Measurements from ENCODE around the gene CDKAL1.

The CDKAL1 gene

GRCh38 chr6:21000331-21000801, 466.1 kb downstream of the CDKAL1 start:
- Histone ChIP-seq H3K36me3 (replicated peaks; ENCODE audit: low read depth, low read length) (no peaks in the 10 kb centered on the region), H3K27me3 (ENCODE audit: low read depth, low read length) (no peaks in the 10 kb centered on the region), H2AFZ (ENCODE audit: low read depth, low read length) (no peak overlapping the region), H3K9me3 (ENCODE audit: insufficient read depth, low read length) (no peaks in the 10 kb centered on the region), H3K9ac (ENCODE audit: low read length) (no peak overlapping the region), H4K20me1 (ENCODE audit: insufficient read depth, low read length) (no peaks in the 10 kb centered on the region), H3K4me1 (ENCODE audit: low read length) (peaks cover 48% of the 10 kb centered on the region), H3K27ac (ENCODE audit: low read length) (no peak overlapping the region), H3K4me3 (ENCODE audit: low read length) (no peak overlapping the region), H3K4me2 (ENCODE audit: low read length) (no peak overlapping the region), H3K79me2 (ENCODE audit: low read length) (no peaks in the 10 kb centered on the region)
- TF ChIP-seq CTCF (IDR thresholded peaks at IDR 0.05; ENCODE audit: low read depth, low read length) (no peak), EZH2phosphoT487 (IDR thresholded peaks at IDR 0.05; ENCODE audit: low read depth) (no peak)

- Histone ChIP-seq H3K4me2 (ENCODE audit: low read length) (no peak overlapping the region), H3K9ac (ENCODE audit: low read length) (no peak overlapping the region), H3K4me1 (ENCODE audit: low read length) (peaks cover 61% of the 10 kb centered on the region), H4K20me1 (ENCODE audit: insufficient read depth, low read length) (no peaks in the 10 kb centered on the region), H3K9me3 (ENCODE audit: insufficient read depth, low read length) (no peaks in the 10 kb centered on the region), H3K4me3 (ENCODE audit: low read length) (no peak overlapping the region), H3K27me3 (ENCODE audit: low read depth, low read length) (no peaks in the 10 kb centered on the region), H3K79me2 (ENCODE audit: low read length) (no peaks in the 10 kb centered on the region), H3K36me3 (replicated peaks; ENCODE audit: low read depth, low read length) (peaks cover under 1% of the 10 kb centered on the region), H3K27ac (ENCODE audit: low read length) (no peak overlapping the region), H2AFZ (ENCODE audit: low read depth, low read length) (no peak overlapping the region)
- TF ChIP-seq EZH2phosphoT487 (IDR thresholded peaks at IDR 0.05; ENCODE audit: low read depth) (no peak), CTCF (IDR thresholded peaks at IDR 0.05; ENCODE audit: low read depth, low read length) (no peak)
These were observed 467.5 kb downstream of the CDKAL1 start for GRCh38 chr6:21001736-21002135.

- peak overlapping the region; percentile 57 for H3K4me3 ChIP-seq (ENCODE audit: low read length)
- no peak overlapping the region for H2AFZ ChIP-seq (ENCODE audit: low read depth, low read length)
- H3K9me3 ChIP-seq (ENCODE audit: insufficient read depth, low read length), result no peaks in the 10 kb centered on the region
- peaks cover 2% of the 10 kb centered on the region for H3K36me3 ChIP-seq (replicated peaks; ENCODE audit: low read depth, low read length)
- H3K4me1 ChIP-seq (ENCODE audit: low read length), result peaks cover 40% of the 10 kb centered on the region
- no peaks in the 10 kb centered on the region for H3K27me3 ChIP-seq (ENCODE audit: low read depth, low read length)
- no peaks in the 10 kb centered on the region for H3K79me2 ChIP-seq (ENCODE audit: low read length)
- peak overlapping the region; percentile 78 for H3K4me2 ChIP-seq (ENCODE audit: low read length)
- H3K9ac ChIP-seq (ENCODE audit: low read length), result peak overlapping the region; percentile 72
- H3K27ac ChIP-seq (ENCODE audit: low read length), result peak overlapping the region; percentile 95
- TF ChIP-seq CTCF (IDR thresholded peaks at IDR 0.05; ENCODE audit: low read depth, low read length) (no peak), EZH2phosphoT487 (IDR thresholded peaks at IDR 0.05; ENCODE audit: low read depth) (no peak)
- no peaks in the 10 kb centered on the region for H4K20me1 ChIP-seq (ENCODE audit: insufficient read depth, low read length)
These were observed 469.7 kb downstream of the CDKAL1 start for GRCh38 chr6:21003780-21004541.

- Histone ChIP-seq H3K4me1 (ENCODE audit: low read length) (peaks cover 36% of the 10 kb centered on the region), H3K4me2 (ENCODE audit: low read length) (peak overlapping the region; percentile 68), H3K27me3 (ENCODE audit: low read depth, low read length) (no peaks in the 10 kb centered on the region), H3K4me3 (ENCODE audit: low read length) (peak overlapping the region; percentile 47), H2AFZ (ENCODE audit: low read depth, low read length) (no peak overlapping the region), H3K36me3 (replicated peaks; ENCODE audit: low read depth, low read length) (peaks cover 2% of the 10 kb centered on the region), H3K79me2 (ENCODE audit: low read length) (no peaks in the 10 kb centered on the region), H3K9me3 (ENCODE audit: insufficient read depth, low read length) (no peaks in the 10 kb centered on the region), H3K27ac (ENCODE audit: low read length) (peak overlapping the region; percentile 16), H4K20me1 (ENCODE audit: insufficient read depth, low read length) (no peaks in the 10 kb centered on the region), H3K9ac (ENCODE audit: low read length) (peak overlapping the region; percentile 30; the same call in 1 of the 2 replicates)
- TF ChIP-seq CTCF (IDR thresholded peaks at IDR 0.05; ENCODE audit: low read depth, low read length) (no peak), EZH2phosphoT487 (IDR thresholded peaks at IDR 0.05; ENCODE audit: low read depth) (no peak)
These were observed 471.7 kb downstream of the CDKAL1 start for GRCh38 chr6:21005816-21006570.
